SK-N-SH treated with all-trans-retinoic acid at 6 μM for 48 hours (cell line): ENCODE data around the gene RITA1.

ENCODE experiments used
- RARB ChIP-seq: fragments of 250-450 bp; sonication (Bioruptor Pico); IDR thresholded peaks from 2 replicates; pipeline ENCODE4 v1.8.0; 2021; ENCODE audit warnings: mild to moderate bottlenecking, moderate library complexity
- ZFP30 ChIP-seq: fragments of 450-650 bp; formaldehyde crosslinking; IDR thresholded peaks from 2 replicates; pipeline ENCODE4 v1.5.0; 2022; ENCODE audit warnings: mild to moderate bottlenecking, moderate library complexity

DNA sequence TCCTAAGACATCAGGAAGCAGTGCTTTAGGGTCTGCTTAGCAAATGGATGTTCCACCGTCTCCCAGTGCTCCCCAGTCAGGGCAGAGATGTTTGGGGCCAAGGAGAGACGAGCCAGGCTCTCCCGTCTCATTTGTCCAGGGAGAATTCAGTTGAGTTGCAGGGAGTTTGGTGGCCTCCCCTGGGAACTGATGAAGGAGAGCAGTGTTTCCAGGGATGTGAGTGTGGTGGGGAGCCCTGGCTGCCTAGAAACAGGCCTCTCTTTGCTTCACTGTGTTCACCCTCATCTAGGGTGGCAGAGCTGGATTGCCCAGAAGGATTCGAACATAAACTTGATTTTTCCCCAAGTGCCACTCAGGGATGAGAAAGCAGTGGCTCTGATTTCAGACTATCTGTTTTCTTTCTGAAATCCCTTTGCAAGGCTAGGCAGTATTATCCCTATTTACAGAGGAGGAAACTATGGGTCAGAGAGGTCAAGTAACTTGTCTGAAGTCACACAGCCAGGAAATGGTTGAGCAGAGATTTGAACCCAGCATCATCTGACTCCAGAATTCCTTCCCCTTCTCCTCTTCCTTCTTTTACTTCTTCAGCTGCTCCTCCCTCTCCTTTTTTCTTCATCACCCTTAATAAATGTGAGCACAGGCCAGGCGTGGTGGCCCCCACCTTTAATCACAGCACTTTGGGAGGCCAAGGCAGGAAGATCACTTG, 42.3 kb downstream of the RITA1 start:
- TF ChIP-seq RARB (CRISPR knock-in tag): no peak
- no peak for TF ChIP-seq ZFP30 (CRISPR knock-in tag)
